ENCODE data around the gene HS3ST6. TPM values are rescaled to one million over a fixed set of nuclear protein-coding genes. Genes with fewer than 3 reads are reported as not detected.

HS3ST6 gene
- total and polyA plus RNA-seq, 2 of the 13 experiments (the other 11 are each of a cell fraction or from before 2014, with no cell fraction given), result not detected

DNA sequence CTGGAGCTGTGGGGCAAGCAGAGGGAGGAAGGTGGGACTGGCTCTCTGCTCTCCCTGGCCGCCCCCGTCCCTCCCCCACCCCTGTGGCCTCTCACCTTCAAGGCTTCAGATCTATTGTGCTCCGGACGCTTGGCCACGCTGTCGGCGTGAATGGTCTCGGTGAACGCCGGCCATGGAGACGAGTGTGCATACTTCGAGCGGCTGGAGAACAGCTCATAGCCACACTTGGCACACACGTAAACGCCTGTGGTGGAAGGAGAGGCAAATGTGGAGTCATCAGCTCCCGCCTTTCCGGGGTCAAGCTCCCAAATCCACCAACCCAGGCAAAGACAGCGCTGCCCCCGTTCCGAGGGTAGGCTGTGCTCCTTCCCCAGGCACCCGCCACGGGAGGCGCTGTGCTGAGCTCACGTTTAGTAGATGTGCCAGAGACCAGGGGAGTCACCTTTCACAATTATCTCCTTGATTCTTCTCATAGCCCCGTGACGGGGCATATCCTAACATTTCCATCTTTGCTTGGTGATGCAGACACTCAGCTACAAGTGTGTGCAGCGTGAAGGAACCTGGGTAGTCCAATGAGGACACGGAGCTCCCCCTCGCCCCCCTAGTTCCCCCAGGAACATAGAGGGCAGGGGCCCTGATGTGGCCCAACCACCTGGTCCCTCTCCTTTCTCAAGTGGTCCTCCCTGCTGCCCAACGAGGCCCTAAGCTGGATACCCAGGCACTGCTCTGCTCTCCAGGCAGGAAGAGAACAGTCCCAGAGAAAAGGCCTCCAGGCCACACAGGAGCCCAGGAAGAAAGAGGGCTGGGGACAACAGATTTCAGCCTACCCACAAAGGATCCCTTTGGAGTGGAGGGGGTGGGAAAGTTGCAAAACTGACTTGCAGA lies 23.2 kb upstream of the HS3ST6 start (continued):
- TF ChIP-seq, protein P1, sequence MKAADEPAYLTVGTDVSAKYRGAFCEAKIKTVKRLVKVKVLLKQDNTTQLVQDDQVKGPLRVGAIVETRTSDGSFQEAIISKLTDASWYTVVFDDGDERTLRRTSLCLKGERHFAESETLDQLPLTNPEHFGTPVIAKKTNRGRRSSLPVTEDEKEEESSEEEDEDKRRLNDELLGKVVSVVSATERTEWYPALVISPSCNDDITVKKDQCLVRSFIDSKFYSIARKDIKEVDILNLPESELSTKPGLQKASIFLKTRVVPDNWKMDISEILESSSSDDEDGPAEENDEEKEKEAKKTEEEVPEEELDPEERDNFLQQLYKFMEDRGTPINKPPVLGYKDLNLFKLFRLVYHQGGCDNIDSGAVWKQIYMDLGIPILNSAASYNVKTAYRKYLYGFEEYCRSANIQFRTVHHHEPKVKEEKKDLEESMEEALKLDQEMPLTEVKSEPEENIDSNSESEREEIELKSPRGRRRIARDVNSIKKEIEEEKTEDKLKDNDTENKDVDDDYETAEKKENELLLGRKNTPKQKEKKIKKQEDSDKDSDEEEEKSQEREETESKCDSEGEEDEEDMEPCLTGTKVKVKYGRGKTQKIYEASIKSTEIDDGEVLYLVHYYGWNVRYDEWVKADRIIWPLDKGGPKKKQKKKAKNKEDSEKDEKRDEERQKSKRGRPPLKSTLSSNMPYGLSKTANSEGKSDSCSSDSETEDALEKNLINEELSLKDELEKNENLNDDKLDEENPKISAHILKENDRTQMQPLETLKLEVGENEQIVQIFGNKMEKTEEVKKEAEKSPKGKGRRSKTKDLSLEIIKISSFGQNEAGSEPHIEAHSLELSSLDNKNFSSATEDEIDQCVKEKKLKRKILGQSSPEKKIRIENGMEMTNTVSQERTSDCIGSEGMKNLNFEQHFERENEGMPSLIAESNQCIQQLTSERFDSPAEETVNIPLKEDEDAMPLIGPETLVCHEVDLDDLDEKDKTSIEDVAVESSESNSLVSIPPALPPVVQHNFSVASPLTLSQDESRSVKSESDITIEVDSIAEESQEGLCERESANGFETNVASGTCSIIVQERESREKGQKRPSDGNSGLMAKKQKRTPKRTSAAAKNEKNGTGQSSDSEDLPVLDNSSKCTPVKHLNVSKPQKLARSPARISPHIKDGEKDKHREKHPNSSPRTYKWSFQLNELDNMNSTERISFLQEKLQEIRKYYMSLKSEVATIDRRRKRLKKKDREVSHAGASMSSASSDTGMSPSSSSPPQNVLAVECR (CRISPR knock-in tag; IDR thresholded peaks at IDR 0.05; ENCODE audit: borderline replicate concordance), result no peak
- no peak for TF ChIP-seq ZKSCAN5 (CRISPR knock-in tag; IDR thresholded peaks at IDR 0.05)
- no peak for TF ChIP-seq SNAI1 (CRISPR knock-in tag; IDR thresholded peaks at IDR 0.05; ENCODE audit: borderline replicate concordance)
- no peak for TF ChIP-seq CAMTA2 (CRISPR knock-in tag; IDR thresholded peaks at IDR 0.05; ENCODE audit: borderline replicate concordance)
- TF ChIP-seq SAP130 (CRISPR knock-in tag; IDR thresholded peaks at IDR 0.05; ENCODE audit: low read depth), result peak; percentile 55
- TF ChIP-seq, protein P2, sequence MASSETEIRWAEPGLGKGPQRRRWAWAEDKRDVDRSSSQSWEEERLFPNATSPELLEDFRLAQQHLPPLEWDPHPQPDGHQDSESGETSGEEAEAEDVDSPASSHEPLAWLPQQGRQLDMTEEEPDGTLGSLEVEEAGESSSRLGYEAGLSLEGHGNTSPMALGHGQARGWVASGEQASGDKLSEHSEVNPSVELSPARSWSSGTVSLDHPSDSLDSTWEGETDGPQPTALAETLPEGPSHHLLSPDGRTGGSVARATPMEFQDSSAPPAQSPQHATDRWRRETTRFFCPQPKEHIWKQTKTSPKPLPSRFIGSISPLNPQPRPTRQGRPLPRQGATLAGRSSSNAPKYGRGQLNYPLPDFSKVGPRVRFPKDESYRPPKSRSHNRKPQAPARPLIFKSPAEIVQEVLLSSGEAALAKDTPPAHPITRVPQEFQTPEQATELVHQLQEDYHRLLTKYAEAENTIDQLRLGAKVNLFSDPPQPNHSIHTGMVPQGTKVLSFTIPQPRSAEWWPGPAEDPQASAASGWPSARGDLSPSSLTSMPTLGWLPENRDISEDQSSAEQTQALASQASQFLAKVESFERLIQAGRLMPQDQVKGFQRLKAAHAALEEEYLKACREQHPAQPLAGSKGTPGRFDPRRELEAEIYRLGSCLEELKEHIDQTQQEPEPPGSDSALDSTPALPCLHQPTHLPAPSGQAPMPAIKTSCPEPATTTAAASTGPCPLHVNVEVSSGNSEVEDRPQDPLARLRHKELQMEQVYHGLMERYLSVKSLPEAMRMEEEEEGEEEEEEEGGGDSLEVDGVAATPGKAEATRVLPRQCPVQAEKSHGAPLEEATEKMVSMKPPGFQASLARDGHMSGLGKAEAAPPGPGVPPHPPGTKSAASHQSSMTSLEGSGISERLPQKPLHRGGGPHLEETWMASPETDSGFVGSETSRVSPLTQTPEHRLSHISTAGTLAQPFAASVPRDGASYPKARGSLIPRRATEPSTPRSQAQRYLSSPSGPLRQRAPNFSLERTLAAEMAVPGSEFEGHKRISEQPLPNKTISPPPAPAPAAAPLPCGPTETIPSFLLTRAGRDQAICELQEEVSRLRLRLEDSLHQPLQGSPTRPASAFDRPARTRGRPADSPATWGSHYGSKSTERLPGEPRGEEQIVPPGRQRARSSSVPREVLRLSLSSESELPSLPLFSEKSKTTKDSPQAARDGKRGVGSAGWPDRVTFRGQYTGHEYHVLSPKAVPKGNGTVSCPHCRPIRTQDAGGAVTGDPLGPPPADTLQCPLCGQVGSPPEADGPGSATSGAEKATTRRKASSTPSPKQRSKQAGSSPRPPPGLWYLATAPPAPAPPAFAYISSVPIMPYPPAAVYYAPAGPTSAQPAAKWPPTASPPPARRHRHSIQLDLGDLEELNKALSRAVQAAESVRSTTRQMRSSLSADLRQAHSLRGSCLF (CRISPR knock-in tag; IDR thresholded peaks at IDR 0.05; ENCODE audit: borderline replicate concordance), result no peak
- no peak for TF ChIP-seq FOXA1 (IDR thresholded peaks at IDR 0.05)
- TF ChIP-seq FOXA1 (CRISPR knock-in tag; IDR thresholded peaks at IDR 0.05), result no peak
- no peak for TF ChIP-seq SIN3A (IDR thresholded peaks at IDR 0.05; ENCODE audit: borderline replicate concordance, low read depth, low read length)
- TF ChIP-seq, protein P3, sequence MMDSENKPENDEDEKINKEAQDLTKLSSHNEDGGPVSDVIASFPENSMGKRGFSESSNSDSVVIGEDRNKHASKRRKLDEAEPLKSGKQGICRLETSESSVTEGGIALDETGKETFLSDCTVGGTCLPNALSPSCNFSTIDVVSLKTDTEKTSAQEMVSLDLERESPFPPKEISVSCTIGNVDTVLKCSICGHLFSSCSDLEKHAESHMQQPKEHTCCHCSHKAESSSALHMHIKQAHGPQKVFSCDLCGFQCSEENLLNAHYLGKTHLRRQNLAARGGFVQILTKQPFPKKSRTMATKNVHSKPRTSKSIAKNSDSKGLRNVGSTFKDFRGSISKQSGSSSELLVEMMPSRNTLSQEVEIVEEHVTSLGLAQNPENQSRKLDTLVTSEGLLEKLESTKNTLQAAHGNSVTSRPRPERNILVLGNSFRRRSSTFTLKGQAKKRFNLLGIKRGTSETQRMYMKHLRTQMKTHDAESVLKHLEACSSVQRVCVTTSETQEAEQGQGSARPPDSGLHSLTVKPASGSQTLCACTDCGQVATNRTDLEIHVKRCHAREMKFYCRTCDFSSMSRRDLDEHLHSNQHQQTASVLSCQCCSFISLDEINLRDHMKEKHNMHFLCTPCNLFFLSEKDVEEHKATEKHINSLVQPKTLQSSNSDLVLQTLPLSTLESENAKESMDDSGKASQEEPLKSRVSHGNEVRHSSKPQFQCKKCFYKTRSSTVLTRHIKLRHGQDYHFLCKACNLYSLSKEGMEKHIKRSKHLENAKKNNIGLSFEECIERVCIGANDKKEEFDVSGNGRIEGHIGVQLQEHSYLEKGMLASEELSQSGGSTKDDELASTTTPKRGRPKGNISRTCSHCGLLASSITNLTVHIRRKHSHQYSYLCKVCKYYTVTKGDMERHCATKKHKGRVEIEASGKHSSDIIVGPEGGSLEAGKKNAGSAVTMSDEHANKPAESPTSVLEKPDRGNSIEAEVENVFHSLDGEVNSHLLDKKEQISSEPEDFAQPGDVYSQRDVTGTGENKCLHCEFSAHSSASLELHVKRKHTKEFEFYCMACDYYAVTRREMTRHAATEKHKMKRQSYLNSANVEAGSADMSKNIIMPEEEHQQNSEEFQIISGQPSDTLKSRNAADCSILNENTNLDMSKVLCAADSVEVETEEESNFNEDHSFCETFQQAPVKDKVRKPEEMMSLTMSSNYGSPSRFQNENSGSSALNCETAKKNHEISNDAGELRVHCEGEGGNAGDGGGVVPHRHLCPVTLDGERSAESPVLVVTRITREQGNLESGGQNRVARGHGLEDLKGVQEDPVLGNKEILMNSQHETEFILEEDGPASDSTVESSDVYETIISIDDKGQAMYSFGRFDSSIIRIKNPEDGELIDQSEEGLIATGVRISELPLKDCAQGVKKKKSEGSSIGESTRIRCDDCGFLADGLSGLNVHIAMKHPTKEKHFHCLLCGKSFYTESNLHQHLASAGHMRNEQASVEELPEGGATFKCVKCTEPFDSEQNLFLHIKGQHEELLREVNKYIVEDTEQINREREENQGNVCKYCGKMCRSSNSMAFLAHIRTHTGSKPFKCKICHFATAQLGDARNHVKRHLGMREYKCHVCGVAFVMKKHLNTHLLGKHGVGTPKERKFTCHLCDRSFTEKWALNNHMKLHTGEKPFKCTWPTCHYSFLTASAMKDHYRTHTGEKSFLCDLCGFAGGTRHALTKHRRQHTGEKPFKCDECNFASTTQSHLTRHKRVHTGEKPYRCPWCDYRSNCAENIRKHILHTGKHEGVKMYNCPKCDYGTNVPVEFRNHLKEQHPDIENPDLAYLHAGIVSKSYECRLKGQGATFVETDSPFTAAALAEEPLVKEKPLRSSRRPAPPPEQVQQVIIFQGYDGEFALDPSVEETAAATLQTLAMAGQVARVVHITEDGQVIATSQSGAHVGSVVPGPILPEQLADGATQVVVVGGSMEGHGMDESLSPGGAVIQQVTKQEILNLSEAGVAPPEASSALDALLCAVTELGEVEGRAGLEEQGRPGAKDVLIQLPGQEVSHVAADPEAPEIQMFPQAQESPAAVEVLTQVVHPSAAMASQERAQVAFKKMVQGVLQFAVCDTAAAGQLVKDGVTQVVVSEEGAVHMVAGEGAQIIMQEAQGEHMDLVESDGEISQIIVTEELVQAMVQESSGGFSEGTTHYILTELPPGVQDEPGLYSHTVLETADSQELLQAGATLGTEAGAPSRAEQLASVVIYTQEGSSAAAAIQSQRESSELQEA (CRISPR knock-in tag; IDR thresholded peaks at IDR 0.05; ENCODE audit: not compliant biosample characterization), result no peak
